Stimulated activated CD4-positive, alpha-beta T cell treated with anti-CD3 and anti-CD28 coated beads, Interleukin-12 subunit alpha, Interleukin-12 subunit beta, amount 100 ng/mL, for 48 hours (primary cell): Measurements from ENCODE around the gene TNPO3.

Source experiments
- DNase-seq, 3 donors: peaks; one replicate each; pipeline ENCODE4 v3.0.0-alpha.2; 2020; ENCODE audit warnings: low read depth in 2 of 3, low spot score in 1 of 3

Gene TNPO3

DNA sequence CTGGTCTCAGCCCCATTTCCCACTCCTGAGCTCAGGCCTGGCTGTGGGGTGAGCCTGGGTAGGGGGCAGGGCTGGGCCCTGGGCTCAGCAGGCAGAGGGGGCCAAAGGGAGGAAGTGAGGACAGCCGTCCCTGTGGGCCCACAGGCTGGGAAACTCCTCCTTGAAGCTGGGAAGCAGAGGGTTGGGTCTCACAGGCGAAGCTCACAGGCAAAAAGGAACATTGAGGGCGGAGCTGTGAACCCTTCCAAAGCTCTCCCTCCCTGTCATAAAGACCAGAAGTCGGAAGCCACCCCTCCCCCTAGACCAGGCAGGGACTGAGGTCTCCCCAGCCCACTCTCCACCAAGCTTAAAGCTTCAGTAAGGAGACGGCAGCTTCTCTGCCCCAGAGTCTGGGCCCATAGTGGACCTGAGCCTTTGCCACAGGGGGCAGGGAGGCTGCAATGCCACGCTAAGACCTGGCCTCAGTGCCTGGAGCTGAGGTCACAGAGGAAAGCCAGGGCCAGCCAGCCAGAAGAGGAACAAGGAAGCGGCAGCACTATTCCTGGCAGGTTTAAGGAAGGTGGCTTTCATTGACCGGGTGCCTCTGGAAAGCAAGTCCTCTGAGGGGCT, 143.4 kb downstream of the TNPO3 start:
- DNase-seq, result no peak

DNA sequence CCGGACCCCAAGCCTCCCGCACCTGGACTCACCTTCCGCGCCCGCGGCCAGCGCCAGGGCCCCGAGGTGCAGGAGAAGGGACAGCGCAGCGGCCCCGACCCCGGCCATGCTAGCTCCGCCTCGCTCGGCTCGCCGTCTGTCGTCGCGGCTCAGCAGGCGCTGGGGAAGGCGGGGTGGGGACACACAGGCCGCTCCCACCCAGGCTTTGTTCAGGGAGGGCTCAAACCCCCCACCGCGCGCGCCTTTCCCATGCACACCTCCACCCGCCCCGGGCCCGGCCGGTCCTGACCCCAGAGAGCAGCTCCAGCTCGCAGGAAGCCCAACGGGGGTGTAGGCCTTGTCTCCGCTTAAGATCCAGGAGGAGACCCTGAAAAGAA, 144.4 kb downstream of the TNPO3 start, which contains the start of gene KCP:
Gene KCP (minus strand): TSS at position 141 of the 377 bp plus-strand sequence. CDS start 33 bp downstream, at position 108.
- DNase-seq, result no peak

DNA sequence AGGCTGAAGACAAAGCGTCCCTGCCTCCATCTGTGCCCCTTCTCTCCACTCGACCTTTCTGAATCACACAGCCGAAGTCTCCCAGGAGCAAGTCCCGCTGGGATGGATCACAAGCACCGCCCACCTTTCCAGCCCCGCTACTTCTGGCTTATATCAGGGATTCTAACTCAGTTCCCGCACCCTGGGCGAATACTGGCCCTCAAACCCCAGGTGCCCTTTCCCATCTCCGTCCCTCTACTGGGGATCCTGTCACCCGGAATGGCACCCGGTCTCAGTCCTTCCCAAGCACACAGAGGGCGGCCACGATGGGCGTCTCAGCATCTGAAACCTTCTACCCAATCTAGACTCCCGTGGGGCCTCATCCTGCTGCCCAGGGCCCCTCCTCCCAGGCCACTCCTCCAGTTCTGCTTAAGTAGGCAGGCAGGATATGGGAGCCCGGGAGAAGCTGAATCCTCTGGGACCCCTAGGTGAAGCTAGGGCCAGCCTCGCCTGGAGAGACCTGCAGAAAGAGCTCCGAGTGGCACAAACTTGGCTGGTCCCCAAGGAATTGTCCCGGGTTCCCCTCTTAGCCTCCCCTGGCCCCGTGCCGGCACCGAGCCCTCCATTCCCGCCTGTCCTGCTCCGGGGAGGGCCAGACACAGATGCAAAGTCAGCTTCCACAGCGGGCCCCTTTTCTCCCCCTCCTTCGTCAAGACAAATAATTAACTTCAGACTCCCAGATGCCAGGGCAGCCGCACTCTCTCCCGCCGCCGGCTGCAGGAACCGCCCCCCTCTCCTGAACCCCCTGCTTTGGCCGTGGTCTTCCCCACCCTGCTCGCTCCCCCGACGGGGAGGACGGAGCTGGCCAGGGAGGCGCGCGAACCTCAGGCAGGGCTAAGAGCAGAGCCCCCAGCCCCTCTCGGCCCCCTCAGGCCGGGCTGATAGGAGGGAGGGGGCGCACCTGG, 145.0 kb downstream of the TNPO3 start:
- DNase-seq, result no peak

DNA sequence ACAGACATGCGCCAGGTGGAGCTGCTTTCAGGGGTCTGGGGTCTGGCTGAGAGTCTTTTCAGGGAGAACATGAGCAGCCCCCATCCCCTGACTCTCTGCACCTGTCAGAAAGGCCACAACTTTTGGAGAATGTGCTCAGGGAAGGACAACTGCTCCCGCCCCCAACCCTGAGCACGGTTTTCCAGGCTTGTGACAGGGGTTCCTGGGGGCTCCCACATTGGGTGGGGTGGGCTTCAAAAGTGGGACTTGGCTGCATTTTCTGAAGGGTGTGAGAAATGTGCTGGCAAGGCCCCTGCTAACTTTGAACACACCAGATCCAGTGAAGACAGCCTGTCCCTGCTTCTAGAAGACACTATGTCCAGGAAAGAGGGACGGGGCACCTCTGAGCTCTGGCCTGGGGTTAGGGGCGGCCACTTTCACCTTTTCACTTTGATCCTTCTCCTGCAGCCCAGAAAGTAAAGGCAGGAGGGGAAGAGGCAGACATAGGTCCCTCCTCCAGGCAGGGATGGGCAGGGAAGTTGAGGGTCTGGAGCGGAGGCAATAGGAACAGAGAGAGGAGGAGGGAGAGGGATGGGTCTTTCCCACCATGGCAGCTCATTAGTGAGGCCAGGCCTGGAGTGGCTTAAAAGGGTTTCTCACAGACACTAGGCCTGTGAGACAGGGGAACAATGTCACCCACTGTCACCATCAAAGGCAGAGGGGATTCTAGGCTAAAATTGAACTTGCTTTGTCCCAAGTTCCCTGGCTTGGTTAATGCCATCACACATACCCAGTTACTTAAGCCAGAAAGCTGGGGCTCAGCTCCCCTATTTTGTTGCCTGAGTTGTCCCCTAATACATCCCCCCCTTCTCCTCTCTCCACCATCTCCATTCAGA, 145.9 kb downstream of the TNPO3 start:
- DNase-seq, result no peak

DNA sequence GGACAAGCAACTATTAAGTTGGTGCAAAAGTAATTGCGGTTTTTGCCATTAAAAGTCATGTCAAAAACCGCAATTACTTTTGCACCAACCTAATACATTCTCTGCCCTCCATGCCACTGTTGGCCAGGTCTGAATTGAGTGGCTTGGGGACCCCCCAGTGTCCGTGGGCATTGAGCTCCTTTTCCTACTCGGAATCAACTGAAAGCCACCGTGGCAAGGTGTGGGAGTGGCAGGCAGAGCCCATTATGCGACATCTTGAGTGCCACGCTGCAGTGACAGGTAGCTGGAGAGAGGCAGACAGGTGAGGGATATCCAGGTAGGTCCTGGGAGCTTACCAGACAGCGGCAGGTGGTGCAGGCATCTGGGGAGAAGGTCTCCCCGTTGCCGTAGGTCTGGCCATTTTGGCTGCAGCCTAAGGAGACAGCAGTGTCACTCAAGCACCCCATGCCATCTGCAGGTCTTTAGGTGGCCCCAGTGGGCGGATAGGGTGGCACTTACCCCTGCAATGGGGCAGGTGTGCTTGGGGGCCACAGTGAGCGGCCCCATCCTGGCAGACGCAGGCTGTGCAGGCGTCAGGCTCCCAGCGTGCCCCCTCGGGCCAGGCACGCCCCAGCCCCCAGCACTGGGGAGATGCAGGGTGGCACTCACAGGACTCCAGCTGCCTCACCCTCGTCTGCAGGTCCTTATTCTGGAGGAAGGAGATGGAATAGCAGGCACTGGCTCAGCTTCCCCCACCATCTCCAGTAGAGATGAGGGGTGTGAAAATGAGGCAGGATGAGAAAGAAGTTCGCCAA, 147.9 kb downstream of the TNPO3 start:
- no peak for DNase-seq

DNA sequence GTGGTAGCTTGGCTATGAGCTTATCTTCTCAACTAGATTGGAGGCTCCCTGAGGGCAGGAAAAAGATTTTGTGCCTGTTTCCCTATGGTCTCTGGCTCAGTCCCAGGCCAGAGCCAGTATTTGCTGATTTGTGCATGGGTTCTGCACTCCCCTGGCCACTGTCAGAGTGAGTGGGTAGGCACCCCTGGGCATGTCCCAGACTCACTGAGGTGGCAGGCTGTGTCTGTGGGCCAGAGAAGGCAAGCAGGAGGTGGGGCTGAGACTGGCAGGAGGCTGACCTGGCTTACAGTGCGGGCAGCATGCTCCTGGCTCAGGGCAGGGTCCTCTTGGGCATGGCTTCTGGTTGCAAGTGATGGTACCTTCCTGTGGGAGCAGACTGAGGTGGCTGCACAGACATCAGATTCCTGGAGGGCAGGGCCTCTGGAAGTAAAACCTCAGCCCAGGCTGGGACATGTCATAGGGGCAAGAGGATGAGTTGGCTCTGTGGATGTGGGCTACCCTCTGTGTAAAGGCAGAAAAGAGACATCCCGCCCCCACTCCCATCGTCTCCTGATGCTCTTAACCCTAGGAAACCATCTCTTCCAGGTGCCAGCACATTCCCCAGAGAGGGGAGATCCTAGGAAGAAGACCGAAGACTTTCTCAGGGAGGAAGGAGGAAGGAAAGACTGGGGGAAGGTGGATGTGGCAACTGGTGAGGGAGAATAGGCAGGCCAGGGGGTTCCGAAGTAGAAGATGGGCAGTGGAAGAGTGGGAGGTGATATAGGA, 148.7 kb downstream of the TNPO3 start:
- no peak for DNase-seq

DNA sequence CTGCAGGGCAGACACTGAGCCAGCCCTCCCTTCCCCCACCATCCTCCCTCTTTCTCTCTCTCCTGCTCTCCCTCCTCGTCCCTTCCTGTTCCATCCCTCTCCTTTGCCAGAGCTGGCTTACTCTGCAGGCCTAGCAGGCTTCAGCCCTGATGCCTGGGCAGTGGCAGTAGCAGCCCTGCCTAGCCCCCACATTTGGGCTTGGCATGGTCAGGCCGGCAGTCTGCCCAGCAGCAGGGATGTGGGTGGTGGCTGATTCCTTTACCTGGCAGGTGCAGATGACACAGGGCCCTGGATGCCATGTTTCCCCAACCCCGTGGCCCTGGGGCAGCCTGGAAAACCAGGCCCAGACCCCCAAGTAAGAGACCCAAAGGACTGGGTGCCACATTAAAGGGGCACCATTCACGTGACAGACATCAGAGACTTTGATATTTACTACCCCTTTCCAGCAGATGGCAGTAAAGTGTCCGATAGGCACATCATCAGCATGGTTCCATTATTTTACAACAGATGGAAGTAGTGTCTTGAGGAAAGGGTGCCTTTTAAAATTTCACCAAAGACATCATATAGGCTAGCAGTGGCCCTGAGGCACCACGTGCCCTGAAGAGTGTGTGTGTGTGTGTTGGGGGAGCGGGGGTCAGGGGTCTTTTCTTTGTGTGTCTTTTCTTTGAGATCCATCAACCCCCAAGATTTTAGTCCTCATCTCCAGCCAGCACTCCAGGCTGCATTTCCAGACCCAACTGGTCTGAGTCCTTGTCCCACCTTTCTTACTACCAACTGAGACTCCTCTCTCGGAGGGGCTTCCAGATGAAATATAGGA, 150.3 kb downstream of the TNPO3 start:
- DNase-seq, result peak in 1 of 3 donors; percentile 29
